ENCODE measurements around the gene SKOR1.

DNA sequence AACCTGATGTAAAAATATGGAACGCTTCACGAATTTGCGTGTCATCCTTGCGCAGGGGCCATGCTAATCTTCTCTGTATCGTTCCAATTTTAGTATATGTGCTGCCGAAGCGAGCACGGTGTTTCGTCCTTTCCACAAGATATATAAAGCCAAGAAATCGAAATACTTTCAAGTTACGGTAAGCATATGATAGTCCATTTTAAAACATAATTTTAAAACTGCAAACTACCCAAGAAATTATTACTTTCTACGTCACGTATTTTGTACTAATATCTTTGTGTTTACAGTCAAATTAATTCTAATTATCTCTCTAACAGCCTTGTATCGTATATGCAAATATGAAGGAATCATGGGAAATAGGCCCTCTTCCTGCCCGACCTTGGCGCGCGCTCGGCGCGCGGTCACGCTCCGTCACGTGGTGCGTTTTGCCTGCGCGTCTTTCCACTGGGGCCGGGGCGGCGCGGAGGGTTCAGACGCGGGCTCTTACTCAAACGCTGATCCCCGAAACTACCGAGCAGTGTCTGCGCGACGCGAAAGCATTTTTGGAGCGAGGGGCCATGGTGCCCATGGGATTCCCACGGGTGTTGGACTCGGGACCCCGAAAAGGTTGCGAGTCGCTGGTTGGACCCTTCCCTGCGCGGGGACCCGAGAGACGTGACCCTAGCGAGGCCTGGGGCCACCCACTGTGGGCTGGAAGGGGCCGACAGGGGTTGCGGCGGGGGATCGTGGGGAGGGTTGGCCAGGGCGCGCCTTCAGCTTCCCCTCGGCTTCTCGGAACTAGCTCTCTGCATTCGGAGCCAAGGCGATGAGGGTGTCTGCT, 14.8 kb downstream of the SKOR1 start, which contains the start of gene RNU6-1:
- TF ChIP-seq EZH2 (IDR thresholded peaks at IDR 0.05; ENCODE audit: low read length, missing control alignments), result no peak
- TF ChIP-seq, protein P1, sequence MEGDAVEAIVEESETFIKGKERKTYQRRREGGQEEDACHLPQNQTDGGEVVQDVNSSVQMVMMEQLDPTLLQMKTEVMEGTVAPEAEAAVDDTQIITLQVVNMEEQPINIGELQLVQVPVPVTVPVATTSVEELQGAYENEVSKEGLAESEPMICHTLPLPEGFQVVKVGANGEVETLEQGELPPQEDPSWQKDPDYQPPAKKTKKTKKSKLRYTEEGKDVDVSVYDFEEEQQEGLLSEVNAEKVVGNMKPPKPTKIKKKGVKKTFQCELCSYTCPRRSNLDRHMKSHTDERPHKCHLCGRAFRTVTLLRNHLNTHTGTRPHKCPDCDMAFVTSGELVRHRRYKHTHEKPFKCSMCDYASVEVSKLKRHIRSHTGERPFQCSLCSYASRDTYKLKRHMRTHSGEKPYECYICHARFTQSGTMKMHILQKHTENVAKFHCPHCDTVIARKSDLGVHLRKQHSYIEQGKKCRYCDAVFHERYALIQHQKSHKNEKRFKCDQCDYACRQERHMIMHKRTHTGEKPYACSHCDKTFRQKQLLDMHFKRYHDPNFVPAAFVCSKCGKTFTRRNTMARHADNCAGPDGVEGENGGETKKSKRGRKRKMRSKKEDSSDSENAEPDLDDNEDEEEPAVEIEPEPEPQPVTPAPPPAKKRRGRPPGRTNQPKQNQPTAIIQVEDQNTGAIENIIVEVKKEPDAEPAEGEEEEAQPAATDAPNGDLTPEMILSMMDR (conservative IDR thresholded peaks at IDR 0.05 in 1 of 2, IDR thresholded peaks at IDR 0.05 in 1 of 2; ENCODE audit: low read depth in 1 of 2, low read length in 2 of 2), result no peak

Measured in fibroblast of lung (primary cell).